HL-60 (cell line): ENCODE measurements around the gene GPD2.
"Not testable (repeated sequence)": the region's sequence is repeated elsewhere in the genome, so short reads cannot be mapped to it uniquely, and the experiment has no call there.

Source experiments
- DNase-seq, 2 experiments: peaks; one replicate each; pipeline ENCODE4 v3.0.0-alpha.2; 2010 to 2020; ENCODE audit warnings: low read depth in 1 of 2, low spot score in 1 of 2
- H3K27ac ChIP-seq: fragments of 250-450 bp; sonication (Bioruptor Pico); replicated peaks from 2 replicates; pipeline ENCODE4 v1.5.1; 2020; ENCODE audit warnings: mild to moderate bottlenecking, moderate library complexity
- H3K27me3 ChIP-seq: fragments of 250-450 bp; sonication (Bioruptor Pico); 2 replicates; pipeline ENCODE4 v1.5.1; 2021; ENCODE audit warnings: mild to moderate bottlenecking, moderate library complexity; ENCODE audit not compliant: insufficient read depth, poor library complexity, severe bottlenecking
- H3K4me3 ChIP-seq: replicated peaks from 2 replicates; pipeline ENCODE4 v1.5.1; 2011; ENCODE audit warnings: mild to moderate bottlenecking, control low read depth, low read length; ENCODE audit not compliant: insufficient read depth
- GABPA ChIP-seq: IDR thresholded peaks from 2 replicates; pipeline ENCODE4 v1.6.1; 2012; ENCODE audit warnings: low read depth
- POLR2AphosphoS5 ChIP-seq: IDR thresholded peaks from 2 replicates; pipeline ENCODE4 v1.6.1; 2012; ENCODE audit warnings: low read depth
- SPI1 ChIP-seq: IDR thresholded peaks from 2 replicates; pipeline ENCODE4 v1.6.1; 2012; ENCODE audit warnings: low read depth, mild to moderate bottlenecking, borderline replicate concordance
- TF ChIP-seq, protein P1 (sequence below): IDR thresholded peaks from 2 replicates; pipeline ENCODE4 v1.6.1; 2012; ENCODE audit warnings: low read depth; ENCODE audit not compliant: insufficient replicate concordance
- TF ChIP-seq, protein P2 (sequence below): IDR thresholded peaks from one replicate; pipeline ENCODE4 v1.5.1; 2011; ENCODE audit warnings: low read length, control low read depth, inconsistent platforms; ENCODE audit not compliant: insufficient read depth

GPD2 gene

DNA sequence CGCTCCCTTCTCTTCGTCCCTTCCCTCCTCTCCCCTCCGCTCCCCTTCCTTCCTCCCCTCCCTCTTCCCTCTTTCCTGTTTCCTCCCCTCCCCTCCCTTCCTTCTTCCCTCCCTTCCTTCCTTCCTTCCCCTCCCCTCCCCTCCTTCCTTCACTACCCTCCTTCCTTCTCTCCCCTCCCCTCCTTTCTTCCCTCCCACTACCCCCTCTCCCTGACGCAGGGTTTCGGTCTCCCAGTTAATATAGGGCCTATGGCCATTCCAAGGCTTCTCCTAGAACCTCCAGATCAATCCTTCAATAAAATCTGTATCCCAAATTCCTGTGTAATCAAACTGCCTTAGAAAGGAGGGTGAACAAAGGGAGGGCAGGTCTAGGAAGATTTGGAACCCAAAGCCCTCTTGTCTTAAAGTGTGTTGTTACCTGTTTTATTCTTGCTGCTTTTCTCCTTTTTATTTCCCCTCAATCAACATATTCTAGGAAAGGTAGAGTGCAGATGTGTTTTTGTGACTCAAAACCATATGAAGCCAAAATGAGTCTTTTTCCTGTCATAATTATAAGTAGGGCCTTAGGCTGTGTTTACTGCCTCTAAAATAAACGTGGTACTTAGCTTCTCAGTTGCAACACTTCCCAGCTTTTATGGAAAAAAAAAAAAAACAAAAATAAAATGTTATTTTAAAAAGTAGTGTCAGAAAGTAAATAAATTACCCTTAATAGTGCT, 53.7 kb downstream of the GPD2 start:
- Histone ChIP-seq H3K27ac (no peak overlapping the region), H3K27me3 (no peaks in the 10 kb centered on the region), H3K4me3 (no peak overlapping the region)
- no peak for DNase-seq
- TF ChIP-seq POLR2AphosphoS5, result no peak
- no peak for TF ChIP-seq GABPA
- no peak for TF ChIP-seq SPI1

DNA sequence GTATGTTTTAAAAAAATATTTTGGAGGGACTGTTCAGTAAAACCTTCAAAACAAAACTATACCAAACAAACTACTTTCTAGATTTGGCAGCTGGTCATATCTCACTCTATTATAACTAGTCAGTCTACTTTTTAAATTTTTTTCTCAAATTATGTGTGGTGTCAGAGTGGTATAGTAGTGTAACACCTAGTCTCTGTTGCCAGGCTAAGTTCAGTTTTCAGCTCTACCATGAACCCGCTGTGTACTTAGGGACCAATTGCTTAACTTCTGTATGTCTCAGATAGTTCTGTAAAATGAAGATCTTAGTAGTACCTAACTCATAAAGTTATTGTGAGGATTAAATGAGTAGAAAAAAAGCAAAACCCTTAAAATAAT, 54.3 kb downstream of the GPD2 start:
- no peak overlapping the region for H3K27ac ChIP-seq
- peak in 1 of 2 experiments; percentile 21 for DNase-seq
- TF ChIP-seq GABPA, result no peak
- TF ChIP-seq, protein P1, sequence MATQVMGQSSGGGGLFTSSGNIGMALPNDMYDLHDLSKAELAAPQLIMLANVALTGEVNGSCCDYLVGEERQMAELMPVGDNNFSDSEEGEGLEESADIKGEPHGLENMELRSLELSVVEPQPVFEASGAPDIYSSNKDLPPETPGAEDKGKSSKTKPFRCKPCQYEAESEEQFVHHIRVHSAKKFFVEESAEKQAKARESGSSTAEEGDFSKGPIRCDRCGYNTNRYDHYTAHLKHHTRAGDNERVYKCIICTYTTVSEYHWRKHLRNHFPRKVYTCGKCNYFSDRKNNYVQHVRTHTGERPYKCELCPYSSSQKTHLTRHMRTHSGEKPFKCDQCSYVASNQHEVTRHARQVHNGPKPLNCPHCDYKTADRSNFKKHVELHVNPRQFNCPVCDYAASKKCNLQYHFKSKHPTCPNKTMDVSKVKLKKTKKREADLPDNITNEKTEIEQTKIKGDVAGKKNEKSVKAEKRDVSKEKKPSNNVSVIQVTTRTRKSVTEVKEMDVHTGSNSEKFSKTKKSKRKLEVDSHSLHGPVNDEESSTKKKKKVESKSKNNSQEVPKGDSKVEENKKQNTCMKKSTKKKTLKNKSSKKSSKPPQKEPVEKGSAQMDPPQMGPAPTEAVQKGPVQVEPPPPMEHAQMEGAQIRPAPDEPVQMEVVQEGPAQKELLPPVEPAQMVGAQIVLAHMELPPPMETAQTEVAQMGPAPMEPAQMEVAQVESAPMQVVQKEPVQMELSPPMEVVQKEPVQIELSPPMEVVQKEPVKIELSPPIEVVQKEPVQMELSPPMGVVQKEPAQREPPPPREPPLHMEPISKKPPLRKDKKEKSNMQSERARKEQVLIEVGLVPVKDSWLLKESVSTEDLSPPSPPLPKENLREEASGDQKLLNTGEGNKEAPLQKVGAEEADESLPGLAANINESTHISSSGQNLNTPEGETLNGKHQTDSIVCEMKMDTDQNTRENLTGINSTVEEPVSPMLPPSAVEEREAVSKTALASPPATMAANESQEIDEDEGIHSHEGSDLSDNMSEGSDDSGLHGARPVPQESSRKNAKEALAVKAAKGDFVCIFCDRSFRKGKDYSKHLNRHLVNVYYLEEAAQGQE, result no peak
- H3K27me3 ChIP-seq, result no peaks in the 10 kb centered on the region
- H3K4me3 ChIP-seq, result no peak overlapping the region

DNA sequence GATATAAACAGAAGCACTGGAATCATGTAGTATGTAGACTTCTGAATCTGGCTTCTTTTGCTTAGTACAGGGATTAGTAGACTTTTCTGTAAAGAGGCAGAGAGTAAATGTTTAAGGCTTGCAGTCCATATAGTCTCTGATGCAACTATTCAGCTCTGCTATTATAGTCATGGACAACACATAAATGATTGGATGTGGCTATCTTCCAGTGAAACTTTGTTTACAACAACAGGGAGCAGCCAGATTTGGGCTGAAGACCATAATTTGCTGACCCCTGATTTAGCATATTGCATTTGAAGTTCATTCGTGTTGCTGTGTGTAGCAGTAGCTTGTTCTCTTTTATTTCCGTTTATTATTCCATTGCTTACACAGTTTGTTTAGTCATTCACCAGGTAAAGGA, 55.0 kb downstream of the GPD2 start:
- no peaks in the 10 kb centered on the region for H3K27me3 ChIP-seq
- H3K4me3 ChIP-seq, result no peak overlapping the region
- H3K27ac ChIP-seq, result no peak overlapping the region
- no peak for DNase-seq
- TF ChIP-seq GABPA, result no peak
- TF ChIP-seq SPI1, result no peak
- no peak for TF ChIP-seq POLR2AphosphoS5
- TF ChIP-seq, protein P1, result no peak
- TF ChIP-seq, protein P2, sequence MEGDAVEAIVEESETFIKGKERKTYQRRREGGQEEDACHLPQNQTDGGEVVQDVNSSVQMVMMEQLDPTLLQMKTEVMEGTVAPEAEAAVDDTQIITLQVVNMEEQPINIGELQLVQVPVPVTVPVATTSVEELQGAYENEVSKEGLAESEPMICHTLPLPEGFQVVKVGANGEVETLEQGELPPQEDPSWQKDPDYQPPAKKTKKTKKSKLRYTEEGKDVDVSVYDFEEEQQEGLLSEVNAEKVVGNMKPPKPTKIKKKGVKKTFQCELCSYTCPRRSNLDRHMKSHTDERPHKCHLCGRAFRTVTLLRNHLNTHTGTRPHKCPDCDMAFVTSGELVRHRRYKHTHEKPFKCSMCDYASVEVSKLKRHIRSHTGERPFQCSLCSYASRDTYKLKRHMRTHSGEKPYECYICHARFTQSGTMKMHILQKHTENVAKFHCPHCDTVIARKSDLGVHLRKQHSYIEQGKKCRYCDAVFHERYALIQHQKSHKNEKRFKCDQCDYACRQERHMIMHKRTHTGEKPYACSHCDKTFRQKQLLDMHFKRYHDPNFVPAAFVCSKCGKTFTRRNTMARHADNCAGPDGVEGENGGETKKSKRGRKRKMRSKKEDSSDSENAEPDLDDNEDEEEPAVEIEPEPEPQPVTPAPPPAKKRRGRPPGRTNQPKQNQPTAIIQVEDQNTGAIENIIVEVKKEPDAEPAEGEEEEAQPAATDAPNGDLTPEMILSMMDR, result no peak

DNA sequence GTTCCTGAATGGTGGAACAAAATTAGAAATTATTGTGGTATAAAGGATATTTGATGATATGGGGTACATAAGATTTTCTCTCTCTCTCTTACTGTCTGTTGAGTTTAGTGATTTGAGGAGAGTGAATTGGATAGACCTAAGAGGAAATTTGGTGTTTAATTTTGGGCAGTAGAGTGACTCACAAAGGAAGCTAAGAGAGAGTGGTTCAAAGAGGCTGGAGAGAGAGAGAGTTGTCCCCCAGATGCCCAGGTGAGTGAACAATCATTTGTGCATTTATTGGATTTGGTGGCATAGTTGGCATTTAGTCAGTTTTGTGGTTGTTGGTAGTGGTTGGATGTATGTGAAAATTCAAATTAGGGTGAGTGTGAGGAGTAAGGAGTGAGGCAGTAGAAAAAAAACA, 56.8 kb downstream of the GPD2 start:
- TF ChIP-seq SPI1 (no peak), POLR2AphosphoS5 (no peak), GABPA (no peak)
- TF ChIP-seq, protein P2, result no peak
- TF ChIP-seq, protein P1, result no peak
- no peak overlapping the region for H3K27ac ChIP-seq
- DNase-seq, result no peak
- no peak overlapping the region for H3K4me3 ChIP-seq
- H3K27me3 ChIP-seq, result no peaks in the 10 kb centered on the region

DNA sequence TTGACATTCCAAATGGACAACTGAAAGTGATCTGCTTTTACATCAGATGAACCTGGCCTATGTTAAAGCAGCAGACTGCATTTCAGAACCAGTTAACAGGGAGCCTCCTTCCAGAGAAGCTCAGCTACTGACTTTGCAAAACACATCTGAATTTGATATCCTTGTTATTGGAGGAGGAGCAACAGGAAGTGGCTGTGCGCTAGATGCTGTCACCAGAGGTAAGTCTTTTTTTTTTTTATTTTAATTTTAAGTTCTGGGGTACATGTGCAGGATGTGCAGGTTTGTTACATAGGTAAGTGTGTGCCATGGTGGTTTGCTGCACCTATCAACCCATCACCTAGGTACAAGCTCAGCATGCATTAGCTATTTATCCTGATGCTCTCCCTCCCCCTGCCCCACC, 59.8 kb downstream of the GPD2 start:
- not testable (repeated sequence) for H3K4me3 ChIP-seq, DNase-seq, H3K27ac ChIP-seq, H3K27me3 ChIP-seq
